Measurements from ENCODE around the gene DNAH2. TPM values are rescaled to one million over a fixed set of nuclear protein-coding genes. Genes with fewer than 3 reads are reported as not detected.

DNAH2 gene
- total RNA-seq, 4 donors from 2014 or later = under 0.01 to 1.4 (median under 0.01) TPM

DNA sequence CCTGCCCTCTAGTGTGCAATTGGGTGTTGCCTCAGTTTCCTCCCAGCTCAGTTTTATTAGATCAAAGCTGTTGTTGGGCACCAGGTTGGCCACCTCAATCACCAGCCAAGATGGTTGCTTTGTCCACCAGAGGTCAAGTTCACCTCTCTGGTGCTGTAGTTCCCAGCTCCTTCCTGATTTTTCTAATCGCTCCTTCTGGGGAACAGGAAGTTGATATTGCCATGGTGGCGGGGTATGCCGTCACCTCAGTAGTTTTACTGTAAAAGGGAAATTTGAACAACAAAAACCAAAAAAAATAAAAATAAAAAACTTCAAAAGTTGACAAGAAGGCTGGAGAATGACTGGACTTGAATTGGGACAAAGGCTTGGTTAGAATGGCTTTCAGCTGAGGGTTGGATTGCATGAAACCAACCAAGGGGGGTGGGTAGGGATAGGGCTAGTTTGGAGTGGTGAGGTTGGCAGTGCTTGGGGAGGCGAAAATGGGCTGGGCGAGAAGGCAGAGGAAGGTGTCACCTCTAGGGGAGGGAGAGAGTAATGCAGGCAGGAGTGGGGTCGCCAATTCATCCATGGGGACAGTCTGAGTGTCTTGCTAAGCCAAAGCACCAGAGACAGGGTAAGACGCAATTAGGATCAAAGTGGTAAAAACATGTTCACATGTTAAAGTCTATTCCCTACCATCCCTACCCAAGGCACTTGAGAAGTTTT lies 6.3 kb upstream of the DNAH2 start:
- no peaks in the 10 kb centered on the region for H3K9me3 ChIP-seq
- H3K36me3 ChIP-seq = no peaks in the 10 kb centered on the region
- H3K27me3 ChIP-seq = peaks cover 0 to 93% of the 10 kb centered on the region in 2 donors
- DNase-seq (ENCODE audit: low spot score in 2 of 2) = no peak
- TF ChIP-seq, protein P1, sequence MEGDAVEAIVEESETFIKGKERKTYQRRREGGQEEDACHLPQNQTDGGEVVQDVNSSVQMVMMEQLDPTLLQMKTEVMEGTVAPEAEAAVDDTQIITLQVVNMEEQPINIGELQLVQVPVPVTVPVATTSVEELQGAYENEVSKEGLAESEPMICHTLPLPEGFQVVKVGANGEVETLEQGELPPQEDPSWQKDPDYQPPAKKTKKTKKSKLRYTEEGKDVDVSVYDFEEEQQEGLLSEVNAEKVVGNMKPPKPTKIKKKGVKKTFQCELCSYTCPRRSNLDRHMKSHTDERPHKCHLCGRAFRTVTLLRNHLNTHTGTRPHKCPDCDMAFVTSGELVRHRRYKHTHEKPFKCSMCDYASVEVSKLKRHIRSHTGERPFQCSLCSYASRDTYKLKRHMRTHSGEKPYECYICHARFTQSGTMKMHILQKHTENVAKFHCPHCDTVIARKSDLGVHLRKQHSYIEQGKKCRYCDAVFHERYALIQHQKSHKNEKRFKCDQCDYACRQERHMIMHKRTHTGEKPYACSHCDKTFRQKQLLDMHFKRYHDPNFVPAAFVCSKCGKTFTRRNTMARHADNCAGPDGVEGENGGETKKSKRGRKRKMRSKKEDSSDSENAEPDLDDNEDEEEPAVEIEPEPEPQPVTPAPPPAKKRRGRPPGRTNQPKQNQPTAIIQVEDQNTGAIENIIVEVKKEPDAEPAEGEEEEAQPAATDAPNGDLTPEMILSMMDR (IDR thresholded peaks at IDR 0.05) = no peak
- TF ChIP-seq EP300 (IDR thresholded peaks at IDR 0.05) = no peak
- TF ChIP-seq POLR2A (IDR thresholded peaks at IDR 0.05) = no peak
- H3K4me3 ChIP-seq = no peak overlapping the region
- WGBS, 2 donors = 69 to 80% methylated on average over 7 of the region's 7 CpGs
- H3K27ac ChIP-seq = no peak overlapping the region
- H3K4me1 ChIP-seq = peaks cover 0 to 2% (median under 1%) of the 10 kb centered on the region in 4 donors

DNA sequence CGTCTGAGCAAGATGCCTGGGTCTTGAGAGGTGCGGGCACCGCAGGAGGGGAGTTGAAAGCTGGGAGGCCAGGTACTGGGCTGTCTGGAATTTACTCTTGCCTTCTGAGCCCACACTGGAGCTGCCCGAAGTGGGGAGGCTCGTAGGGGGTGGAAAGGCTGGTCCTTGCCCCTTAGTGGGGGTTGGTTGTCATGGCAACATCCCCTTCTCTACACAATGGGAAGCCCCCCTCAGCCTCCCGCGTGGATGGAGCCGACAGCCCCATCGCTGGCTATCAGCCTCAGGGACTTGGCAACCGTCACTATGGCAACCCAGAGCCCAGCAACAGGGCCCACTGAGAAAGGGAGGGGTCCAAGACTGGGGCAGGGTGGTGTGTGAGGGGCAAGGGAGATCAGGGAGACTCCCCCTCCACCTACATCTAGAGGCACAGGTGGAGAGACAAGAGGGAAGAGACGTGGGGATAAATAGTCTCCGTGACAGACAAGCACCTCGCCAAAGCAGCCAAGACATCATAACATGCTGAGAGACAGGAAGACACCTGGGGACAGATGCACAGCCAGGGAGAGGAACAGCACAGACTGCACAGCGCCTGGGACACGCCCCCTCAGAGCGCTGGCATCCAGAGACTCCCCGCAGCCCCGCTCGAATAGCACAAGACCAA lies 5.3 kb upstream of the DNAH2 start:
- H3K9me3 ChIP-seq = no peaks in the 10 kb centered on the region
- 6 to 9% methylated on average over 16 to 19 of the region's 19 CpGs for WGBS, 2 donors
- H3K4me1 ChIP-seq = peaks cover 0 to 10% (median 10%) of the 10 kb centered on the region in 4 donors
- no peak for DNase-seq (ENCODE audit: low spot score in 2 of 2)
- no peaks in the 10 kb centered on the region for H3K36me3 ChIP-seq
- TF ChIP-seq POLR2A (IDR thresholded peaks at IDR 0.05) (no peak), EP300 (IDR thresholded peaks at IDR 0.05) (no peak)
- TF ChIP-seq, protein P1 (IDR thresholded peaks at IDR 0.05) = no peak
- no peak overlapping the region for H3K4me3 ChIP-seq
- peaks cover 0 to 85% of the 10 kb centered on the region in 2 donors for H3K27me3 ChIP-seq
- H3K27ac ChIP-seq = no peak overlapping the region

DNA sequence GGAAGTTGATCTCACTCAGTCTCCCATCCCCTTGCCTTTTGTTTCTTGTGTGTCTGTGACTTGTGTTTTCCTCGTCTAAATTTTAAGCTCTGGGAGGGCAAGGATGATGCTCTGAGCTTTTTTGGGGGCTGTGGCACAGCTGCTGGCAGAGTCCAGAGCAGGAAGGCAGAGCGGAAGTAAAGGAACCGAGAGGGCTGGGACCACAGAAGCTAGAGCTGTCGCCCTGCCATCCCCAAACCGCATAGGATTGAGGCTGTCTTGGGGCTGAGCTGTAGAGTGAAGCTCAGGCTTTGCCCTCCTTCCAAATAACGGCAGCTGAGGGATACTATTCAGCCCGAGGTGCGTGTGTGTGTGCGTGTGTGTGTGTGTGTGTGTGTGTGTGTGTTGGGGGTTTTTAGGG lies 3.8 kb upstream of the DNAH2 start:
- no peak for DNase-seq (ENCODE audit: low spot score in 2 of 2)
- TF ChIP-seq, protein P1 (IDR thresholded peaks at IDR 0.05) = no peak
- no peak for TF ChIP-seq EP300 (IDR thresholded peaks at IDR 0.05)
- H3K4me3 ChIP-seq = no peak overlapping the region
- H3K4me1 ChIP-seq = peaks cover 0 to 20% (median 18%) of the 10 kb centered on the region in 4 donors
- 20 to 21% methylated on average over 9 of the region's 9 CpGs for WGBS, 2 donors
- H3K9me3 ChIP-seq = no peaks in the 10 kb centered on the region
- no peak overlapping the region for H3K27ac ChIP-seq
- no peaks in the 10 kb centered on the region for H3K36me3 ChIP-seq
- H3K27me3 ChIP-seq = peaks cover 0 to 70% of the 10 kb centered on the region in 2 donors

DNA sequence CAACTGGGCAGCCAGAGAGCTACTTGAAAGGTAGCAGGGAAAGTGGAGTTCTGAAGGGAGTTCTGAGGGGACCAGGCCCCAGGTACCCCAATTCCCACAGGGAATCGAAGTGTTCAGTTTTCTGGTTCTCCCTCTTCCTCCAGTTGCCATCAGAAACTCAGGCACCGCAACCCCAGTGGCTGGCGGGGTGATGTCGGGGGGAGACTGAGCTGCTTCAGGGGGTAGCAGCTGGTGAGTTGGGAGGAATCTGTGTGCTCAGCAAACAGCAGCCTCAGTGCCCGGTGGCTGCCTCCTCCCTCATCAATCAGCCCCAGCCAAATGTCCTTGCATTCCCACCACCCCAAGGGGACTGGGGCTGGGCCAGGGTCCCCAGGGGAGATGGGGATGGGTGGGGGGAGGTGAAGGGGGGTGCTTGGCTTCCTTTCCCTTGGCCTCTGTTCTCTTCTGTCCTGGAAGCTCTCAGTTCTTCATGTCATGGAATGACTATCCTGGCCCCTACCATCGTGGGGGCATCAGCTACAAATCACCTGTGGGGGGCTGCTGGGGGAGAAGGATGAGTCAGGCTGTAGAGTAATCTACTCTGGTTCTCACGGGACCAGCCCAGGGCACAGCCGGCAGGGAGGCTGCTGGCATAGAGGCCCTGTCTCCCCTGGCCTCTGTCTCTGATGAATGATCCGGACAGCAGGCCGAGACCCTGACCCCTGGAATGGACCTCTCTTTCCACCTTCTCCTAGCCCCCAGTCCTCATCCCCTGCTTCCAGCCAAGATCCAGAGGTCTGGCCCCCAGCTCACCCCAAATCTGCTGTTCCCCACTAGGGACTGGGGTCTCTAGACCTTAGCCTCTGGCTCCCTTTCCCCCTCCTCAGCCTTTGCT lies 2.6 kb upstream of the DNAH2 start:
- Histone ChIP-seq H3K27me3 (peaks cover 0 to 70% of the 10 kb centered on the region in 2 donors), H3K4me3 (no peak overlapping the region), H3K9me3 (no peaks in the 10 kb centered on the region), H3K36me3 (no peaks in the 10 kb centered on the region), H3K27ac (no peak overlapping the region), H3K4me1 (peaks cover 0 to 20% (median 18%) of the 10 kb centered on the region in 4 donors)
- WGBS, 2 donors = 69 to 70% methylated on average over 10 of the region's 10 CpGs
- DNase-seq (ENCODE audit: low spot score in 2 of 2) = no peak
- TF ChIP-seq EP300 (IDR thresholded peaks at IDR 0.05) = no peak
- TF ChIP-seq POLR2A (IDR thresholded peaks at IDR 0.05) = no peak
- TF ChIP-seq, protein P1 (IDR thresholded peaks at IDR 0.05) = no peak

Data from tibial nerve (tissue), 4 donors.